Astrocyte of the cerebellum (primary cell): ENCODE data around the gene DGAT2.

Experiments
- DNase-seq: peaks from one replicate; pipeline ENCODE4 v3.0.0-alpha.2; 2011; ENCODE audit warnings: low read depth
- H3K4me3 ChIP-seq: 2 replicates; pipeline ENCODE4 v1.5.1; 2011; ENCODE audit warnings: mild to moderate bottlenecking, low read depth, low read length, moderate library complexity
- CTCF ChIP-seq: IDR thresholded peaks from 2 replicates; pipeline ENCODE4 v1.5.1; 2012; ENCODE audit warnings: low read length, low read depth, moderate library complexity, mild to moderate bottlenecking; ENCODE audit errors: missing control alignments
- in situ Hi-C: cut with HindIII; loops from 2 replicates; pipeline ENCODE4 v1.10.0; 2017; ENCODE audit warnings: low sequenced_read_pairs

DGAT2 gene

DNA sequence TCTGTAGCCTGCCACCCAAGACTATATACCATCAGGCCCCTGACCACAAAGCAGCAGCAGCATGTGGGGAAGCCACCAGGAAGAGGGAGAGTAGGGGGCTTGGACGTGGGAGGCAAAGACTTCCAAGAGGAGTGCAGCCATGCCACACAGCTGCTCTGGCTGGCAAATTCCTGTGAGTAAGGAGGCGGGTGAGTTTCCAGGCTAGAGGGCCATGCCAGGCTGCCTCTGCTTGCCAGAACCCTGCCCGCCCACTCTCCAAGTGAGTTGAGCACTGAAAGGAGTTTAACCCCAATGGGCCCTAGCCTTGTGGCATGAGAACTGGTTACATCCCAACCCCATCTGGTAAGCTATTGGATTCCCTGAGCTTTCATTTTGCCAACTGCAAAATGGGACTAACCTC lies 4.7 kb upstream of the DGAT2 start:
- H3K4me3 ChIP-seq: no peak overlapping the region
- no peak for TF ChIP-seq CTCF
- in situ Hi-C loops: no loop called here
- no peak for DNase-seq

DNA sequence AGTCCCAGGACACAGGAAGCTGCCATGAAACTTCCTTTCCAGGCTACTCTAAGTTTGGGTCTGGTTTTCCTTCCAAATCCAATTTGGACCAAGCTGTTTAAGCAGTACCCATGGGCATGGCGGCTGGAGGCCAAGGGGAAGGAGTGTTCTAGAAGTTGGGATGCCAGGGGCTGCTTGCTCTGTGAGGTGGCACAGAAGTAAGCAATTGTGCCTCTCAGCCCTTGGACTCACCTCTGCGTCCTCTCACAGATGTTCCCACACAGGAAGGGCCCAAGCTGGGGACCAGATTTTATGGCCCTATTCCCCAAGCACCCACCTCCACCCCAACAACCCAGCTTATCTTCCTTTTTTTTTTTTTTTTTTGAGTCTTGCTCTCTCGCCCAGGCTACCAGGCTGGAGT lies 3.5 kb upstream of the DGAT2 start:
- DNase-seq: no peak
- in situ Hi-C loops: no loop called here
- H3K4me3 ChIP-seq: no peak overlapping the region
- TF ChIP-seq CTCF: no peak

- no peak for DNase-seq
- in situ Hi-C loops: no loop called here
- no peak for TF ChIP-seq CTCF
- no peak overlapping the region for H3K4me3 ChIP-seq
Measured at GRCh38 chr11:75766443-75767227, 1.9 kb upstream of the DGAT2 start.

GRCh38 chr11:75767228-75767572 lies 1.4 kb upstream of the DGAT2 start:
- no peak for TF ChIP-seq CTCF
- no peak for DNase-seq

GRCh38 chr11:75767793-75768111 lies 826 bp upstream of the DGAT2 start:
- no peak overlapping the region for H3K4me3 ChIP-seq
- in situ Hi-C loops: no loop called here
- no peak for TF ChIP-seq CTCF

More at GRCh38 chr11:75767228-75767572, 1.4 kb upstream of the DGAT2 start:
- H3K4me3 ChIP-seq: no peak overlapping the region
- in situ Hi-C loops: no loop called here

DNA sequence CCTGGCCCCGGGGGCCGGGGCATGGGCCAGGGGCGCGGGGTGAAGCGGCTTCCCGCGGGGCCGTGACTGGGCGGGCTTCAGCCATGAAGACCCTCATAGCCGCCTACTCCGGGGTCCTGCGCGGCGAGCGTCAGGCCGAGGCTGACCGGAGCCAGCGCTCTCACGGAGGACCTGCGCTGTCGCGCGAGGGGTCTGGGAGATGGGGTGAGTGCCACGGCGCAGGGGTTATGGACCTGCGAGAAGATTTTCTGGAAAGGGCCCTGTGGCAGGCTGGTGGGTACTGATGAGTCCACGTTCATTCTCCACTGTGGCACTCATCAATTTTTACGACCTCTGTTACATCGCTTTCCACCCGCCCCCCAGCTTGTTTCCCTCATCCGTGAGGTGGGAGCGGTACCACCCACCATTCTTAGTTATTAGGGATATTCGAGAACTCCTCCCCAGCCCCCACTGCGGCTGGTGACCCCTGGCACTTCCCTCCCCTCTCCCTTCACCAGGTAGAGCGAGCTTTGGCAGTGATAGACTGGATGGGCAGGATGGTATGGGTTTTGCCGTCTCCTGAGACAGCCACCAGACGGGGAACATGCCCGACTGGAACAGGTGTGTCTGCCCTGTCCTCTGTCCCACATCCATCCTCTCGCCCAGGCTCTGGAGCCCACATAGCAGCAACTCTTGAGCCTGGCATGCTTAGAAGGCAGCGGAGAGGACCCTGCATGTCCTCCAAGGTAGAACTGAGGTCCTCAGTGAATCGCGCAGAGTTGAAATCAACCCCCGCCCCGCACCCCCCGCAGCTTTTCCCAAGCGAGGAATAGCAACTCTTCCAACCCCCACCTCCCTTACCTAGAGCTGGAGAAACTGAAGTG lies 562 bp downstream of the DGAT2 start:
- H3K4me3 ChIP-seq: peak overlapping the region; percentile 38
- no peak for DNase-seq
- in situ Hi-C loops: no loop called here
- no peak for TF ChIP-seq CTCF

More at GRCh38 chr11:75767793-75768111, 826 bp upstream of the DGAT2 start:
- no peak for DNase-seq
